B cell (primary cell): ENCODE results near the gene EPG5. TPM values are rescaled to one million over a fixed set of nuclear protein-coding genes. Genes with fewer than 3 reads are reported as not detected.

Source experiments
- ATAC-seq: fragments of 200-7000 bp; cut with Tn5 transposase; one replicate; pipeline ENCODE4 v1.10.0; 2021; ENCODE audit warnings: low read depth, mild to moderate bottlenecking, moderate number of reproducible peaks, moderate library complexity
- CTCF ChIA-PET: fragments of 350-600 bp; sonication (Branson Sonifier 250); formaldehyde crosslinking; loops from one replicate; lab custom pipeline; 2021; ENCODE audit warnings: antibody characterized with exemption, inconsistent platforms; lab: Charles Lee
- POLR2A ChIA-PET: fragments of 350-600 bp; sonication (Branson Sonifier 250); formaldehyde crosslinking; loops from one replicate; lab custom pipeline; 2021; ENCODE audit warnings: antibody characterized with exemption; lab: Charles Lee
- DNase-seq: peaks from one replicate; pipeline ENCODE4 v3.0.0; 2013
- H2AFZ ChIP-seq: 2 replicates; pipeline ENCODE4 v1.6.1; 2012; ENCODE audit warnings: mild to moderate bottlenecking, low read depth, low read length; ENCODE audit not compliant: insufficient read depth, poor library complexity, severe bottlenecking
- H3K27ac ChIP-seq, 2 donors: 1 replicate in 1 of 2; 2 replicates in 1 of 2; pipeline ENCODE4 v1.5.1; 2012 to 2013; ENCODE audit warnings: low read length in 2 of 2, mild to moderate bottlenecking in 2 of 2, moderate library complexity in 1 of 2
- H3K27me3 ChIP-seq, 4 experiments: fragments of 200-600 bp in 1 of 4; sonication (generic) in 1 of 4; replicated peaks in 1 of 4; 1 replicate in 2 of 4; 2 replicates in 2 of 4; pipeline versions ENCODE4 v1.6.1 to v1.7.0; 2013 to 2016; ENCODE audit warnings: low read length in 3 of 4, mild to moderate bottlenecking in 2 of 4, mixed read lengths in 1 of 4, moderate library complexity in 1 of 4; ENCODE audit not compliant: insufficient read depth in 4 of 4, control insufficient read depth in 3 of 4; ENCODE audit errors: control extremely low read depth in 1 of 4
- H3K36me3 ChIP-seq, 2 experiments: replicated peaks in 1 of 2; 1 replicate in 1 of 2; 2 replicates in 1 of 2; pipeline versions ENCODE4 v1.6.1 to v1.7.1; 2013; ENCODE audit warnings: low read length in 1 of 2; ENCODE audit not compliant: insufficient read depth in 2 of 2, control insufficient read depth in 1 of 2; ENCODE audit errors: control extremely low read depth in 1 of 2, extremely low read depth in 1 of 2
- H3K4me1 ChIP-seq, 2 donors: fragments of 200-600 bp in 1 of 2; sonication (generic) in 1 of 2; 1 replicate in 1 of 2; 2 replicates in 1 of 2; pipeline versions ENCODE4 v1.5.1 to v1.6.1; 2013 to 2017; ENCODE audit warnings: low read length in 2 of 2; ENCODE audit not compliant: control insufficient read depth in 2 of 2, insufficient read depth in 2 of 2
- H3K4me2 ChIP-seq: replicated peaks from 2 replicates; pipeline ENCODE3; 2012; ENCODE audit warnings: mild to moderate bottlenecking, low read depth, low read length; ENCODE audit not compliant: poor library complexity, severe bottlenecking
- H3K4me3 ChIP-seq, 5 experiments: fragments of 200-600 bp in 1 of 5; sonication (generic) in 1 of 5; 1 replicate in 3 of 5; 2 replicates in 2 of 5; pipeline versions ENCODE4 v1.5.1 to v1.7.0; 2011 to 2016; ENCODE audit warnings: low read length in 4 of 5, mild to moderate bottlenecking in 4 of 5, low read depth in 2 of 5, control low read depth in 1 of 5, moderate library complexity in 1 of 5; ENCODE audit not compliant: insufficient read depth in 1 of 5; ENCODE audit errors: control extremely low read depth in 1 of 5, extremely low read depth in 1 of 5
- H3K79me2 ChIP-seq: fragments of 200-600 bp; sonication (generic); one replicate; pipeline ENCODE4 v1.6.0; 2016; ENCODE audit warnings: low read length; ENCODE audit not compliant: control insufficient read depth, insufficient read depth
- H3K9ac ChIP-seq: fragments of 200-600 bp; sonication (generic); 2 replicates; pipeline ENCODE4 v1.6.1; 2017; ENCODE audit warnings: mild to moderate bottlenecking, low read length, moderate library complexity
- H3K9me3 ChIP-seq, 3 donors: one replicate each; pipeline versions ENCODE4 v1.6.1 to v1.7.1; 2013; ENCODE audit warnings: low read length in 2 of 3; ENCODE audit not compliant: control insufficient read depth in 2 of 3, insufficient read depth in 1 of 3; ENCODE audit errors: control extremely low read depth in 1 of 3
- H4K20me1 ChIP-seq: 2 replicates; pipeline ENCODE4 v1.6.0; 2012; ENCODE audit warnings: mild to moderate bottlenecking, low read length; ENCODE audit not compliant: insufficient read depth, control insufficient read depth, poor library complexity, severe bottlenecking
- H3K27ac Mint-ChIP-seq: one replicate; pipeline ENCODE4 v1.8.0; 2021; ENCODE audit warnings: mixed read lengths
- H3K27me3 Mint-ChIP-seq: one replicate; pipeline ENCODE4 v1.8.0; 2021; ENCODE audit warnings: mixed read lengths
- H3K4me1 Mint-ChIP-seq: one replicate; pipeline ENCODE4 v1.8.0; 2021; ENCODE audit warnings: mixed read lengths
- H3K4me3 Mint-ChIP-seq: one replicate; pipeline ENCODE4 v1.8.0; 2021; ENCODE audit warnings: mixed read lengths
- H3K9me3 Mint-ChIP-seq: one replicate; pipeline ENCODE4 v1.8.0; 2022; ENCODE audit warnings: mixed read lengths; ENCODE audit not compliant: insufficient read depth
- CTCF ChIP-seq: fragments of 200-600 bp; IDR thresholded peaks from one replicate; pipeline ENCODE4 v1.8.0; 2022; ENCODE audit warnings: antibody characterized with exemption, mild to moderate bottlenecking
- EZH2 ChIP-seq: IDR thresholded peaks from 2 replicates; pipeline ENCODE4 v1.6.1; 2012; ENCODE audit warnings: borderline replicate concordance, low read depth, mild to moderate bottlenecking, moderate library complexity, low read length; ENCODE audit not compliant: insufficient read depth, poor library complexity, severe bottlenecking
- WGBS: methylation state at CpG from one replicate; pipeline ENCODE4 v1.1.5; 2013; ENCODE audit warnings: missing lambda C conversion rate; ENCODE audit not compliant: insufficient coverage; 5-methylcytosine and 5-hydroxymethylcytosine counted together
- intact Hi-C: fragments of 100-400 bp; cut with micrococcal nuclease; formaldehyde crosslinking; loops from one replicate; pipeline ENCODE4 v1.10.0; 2022
- polyA plus RNA-seq: library from polyadenylated mRNA; depleted of rRNA; stranded (reverse); fragments of >200 nt; gene quantifications from 2 replicates; pipeline ENCODE4 v1.2.3, GENCODE V29; 2012
- total RNA-seq, 2 donors: library from RNA; stranded (reverse); fragments of 120-200 nt in 1 of 2; gene quantifications; 1 replicate in 1 of 2; 2 replicates in 1 of 2; pipeline versions ENCODE4 v1.2.3 to v1.2.4, GENCODE V29; 2013 to 2022

EPG5 gene
- total and polyA plus RNA-seq, 2 donors (not counting 1 experiment from before 2014, with no cell fraction given): 10.3 to 50.4 TPM

DNA sequence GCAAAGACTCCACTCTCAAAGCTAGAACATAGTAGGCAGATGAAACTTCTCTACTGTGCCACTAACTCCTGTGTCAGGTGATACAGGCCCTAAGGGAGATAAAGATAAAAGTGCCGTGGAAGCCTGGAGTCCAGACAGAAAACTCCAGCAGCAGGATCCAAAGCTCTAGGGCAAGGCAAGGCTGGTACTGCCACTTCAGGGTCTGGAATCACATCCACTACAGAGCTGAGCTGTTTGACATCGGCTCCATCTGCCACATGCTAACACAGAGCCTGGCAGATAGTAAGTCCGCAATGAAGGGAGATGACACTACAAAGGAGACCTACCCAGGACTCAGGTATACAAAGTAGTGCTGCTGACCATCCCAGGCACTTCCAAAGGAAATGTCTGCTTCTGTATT lies 34.4 kb downstream of the EPG5 start:
- TF ChIP-seq CTCF (no peak), EZH2 (no peak)
- Histone ChIP-seq H3K27ac (no peak overlapping the region), H3K36me3 (peaks cover 10 to 71% of the 10 kb centered on the region in 2 experiments), H2AFZ (no peak overlapping the region), H3K4me1 (no peaks in the 10 kb centered on the region), H3K27me3 (no peaks in the 10 kb centered on the region), H3K79me2 (no peaks in the 10 kb centered on the region), H4K20me1 (no peaks in the 10 kb centered on the region), H3K4me3 (no peak overlapping the region), H3K9ac (no peak overlapping the region), H3K4me2 (no peak overlapping the region), H3K9me3 (no peaks in the 10 kb centered on the region)
- WGBS: 100% methylated on average over 3 of the region's 3 CpGs
- intact Hi-C loops: no loop called here
- Mint-ChIP-seq H3K4me1 (no peaks in the 10 kb centered on the region), H3K27me3 (no peaks in the 10 kb centered on the region), H3K9me3 (no peaks in the 10 kb centered on the region), H3K27ac (no peak overlapping the region), H3K4me3 (no peak overlapping the region)
- CTCF ChIA-PET: no interaction called here
- POLR2A ChIA-PET: no interaction called here
- DNase-seq: no peak
- ATAC-seq: no peak

DNA sequence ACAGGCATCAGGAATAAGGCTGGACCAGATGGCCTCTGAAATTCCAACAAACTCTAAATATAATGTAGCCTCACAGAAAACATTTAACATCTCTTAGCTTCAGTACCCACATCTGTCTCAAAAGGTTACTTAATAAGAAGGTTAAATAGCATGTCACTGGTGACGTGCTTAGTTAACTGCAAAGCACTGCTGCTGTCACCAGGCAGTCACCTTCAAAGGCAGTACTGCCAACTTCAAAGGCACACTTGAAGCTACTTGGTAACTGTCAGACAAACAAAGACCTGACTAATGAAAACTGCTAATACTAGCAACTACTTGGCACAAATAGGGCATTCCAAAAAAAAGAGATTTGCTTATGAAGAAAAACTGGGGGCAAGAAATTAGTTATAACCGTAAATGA lies 36.2 kb downstream of the EPG5 start:
- peaks cover 10 to 79% of the 10 kb centered on the region in 2 experiments for H3K36me3 ChIP-seq
- DNase-seq (no peak), ATAC-seq (no peak)
- no peak for TF ChIP-seq CTCF
- H4K20me1 ChIP-seq: no peaks in the 10 kb centered on the region
- H3K27ac ChIP-seq: no peak overlapping the region
- no peak overlapping the region for H2AFZ ChIP-seq
- no peaks in the 10 kb centered on the region for H3K27me3 ChIP-seq
- no peak overlapping the region for H3K9ac ChIP-seq
- POLR2A ChIA-PET: no interaction called here
- no peaks in the 10 kb centered on the region for H3K27me3 Mint-ChIP-seq
- H3K9me3 Mint-ChIP-seq: no peaks in the 10 kb centered on the region
- no peak overlapping the region for H3K27ac Mint-ChIP-seq
- no peaks in the 10 kb centered on the region for H3K4me1 ChIP-seq
- H3K4me3 Mint-ChIP-seq: no peak overlapping the region
- H3K4me2 ChIP-seq: no peak overlapping the region
- CTCF ChIA-PET: interaction anchor here (0.7 to 1.2 kb wide), 2 partner anchors 101 to 213 kb away, joined by 3 to 4 read pairs; no protein-coding TSS in a partner anchor
- 83% methylated on average over 1 of the region's 2 CpGs for WGBS
- no peaks in the 10 kb centered on the region for H3K4me1 Mint-ChIP-seq
- H3K4me3 ChIP-seq: no peak overlapping the region
- no peaks in the 10 kb centered on the region for H3K9me3 ChIP-seq
- intact Hi-C loops: no loop called here
- H3K79me2 ChIP-seq: no peaks in the 10 kb centered on the region
